SKM-1 treated with dmso at 0.1 percent for 144 hours (cell line): ENCODE results near the gene NRG2.

ENCODE experiments used
- DNase-seq: peaks from one replicate; lab custom pipeline; 2025; ENCODE audit not compliant: unreplicated experiment; lab: John Stamatoyannopoulos, UW

Gene NRG2

GRCh38 chr5:139804800-139805397, 238.2 kb downstream of the NRG2 start:
- no peak for DNase-seq

GRCh38 chr5:139803978-139804377, 239.1 kb downstream of the NRG2 start:
- DNase-seq, result no peak

GRCh38 chr5:139799359-139799758, 243.7 kb downstream of the NRG2 start:
- no peak for DNase-seq

GRCh38 chr5:139798883-139799282, 244.2 kb downstream of the NRG2 start:
- no peak for DNase-seq

- DNase-seq, result no peak
Measured at GRCh38 chr5:139797856-139798510, 245.1 kb downstream of the NRG2 start.

- no peak for DNase-seq
Measured at GRCh38 chr5:139797335-139797734, 245.8 kb downstream of the NRG2 start.
